ENCODE results near the gene PLAAT3.
"Not testable (repeated sequence)": the region's sequence is repeated elsewhere in the genome, so short reads cannot be mapped to it uniquely, and the experiment has no call there.

The PLAAT3 gene

GRCh38 chr11:63537293-63538101 lies 76.7 kb downstream of the PLAAT3 start:
- DNase-seq = no peak

GRCh38 chr11:63536669-63537292 lies 77.5 kb downstream of the PLAAT3 start, which contains the start of gene PLAAT4:
PLAAT4 (plus strand) TSS chr11:63536808; CDS start chr11:63536869, 61 bp downstream.
- no peak for DNase-seq

- DNase-seq = no peak
These were observed 78.5 kb downstream of the PLAAT3 start for GRCh38 chr11:63535734-63536133.

GRCh38 chr11:63534895-63535461 lies 79.3 kb downstream of the PLAAT3 start:
- no peak for DNase-seq

- DNase-seq = no peak
These were observed 80.2 kb downstream of the PLAAT3 start for GRCh38 chr11:63534076-63534475.

- DNase-seq = no peak
These were observed 81.3 kb downstream of the PLAAT3 start for GRCh38 chr11:63532799-63533475.

- DNase-seq = no peak
These were observed 82.1 kb downstream of the PLAAT3 start for GRCh38 chr11:63532117-63532516.

- DNase-seq = not testable (repeated sequence)
These were observed 83.0 kb downstream of the PLAAT3 start for GRCh38 chr11:63531074-63531792.

GRCh38 chr11:63530021-63530420 lies 84.2 kb downstream of the PLAAT3 start:
- DNase-seq = no peak

- DNase-seq = not testable (repeated sequence)
These were observed 84.9 kb downstream of the PLAAT3 start for GRCh38 chr11:63529373-63529772.

- DNase-seq = not testable (repeated sequence)
These were observed 85.4 kb downstream of the PLAAT3 start for GRCh38 chr11:63528729-63529278.

GRCh38 chr11:63528156-63528555 lies 86.1 kb downstream of the PLAAT3 start:
- not testable (repeated sequence) for DNase-seq

- no peak for DNase-seq
These were observed 86.6 kb downstream of the PLAAT3 start for GRCh38 chr11:63527667-63528066.
